Common myeloid progenitor, CD34-positive (primary cell): ENCODE results near the gene ATP5F1D.

Source experiments
- CTCF ChIA-PET: fragments of 350-600 bp; sonication (Branson Sonifier 250); formaldehyde crosslinking; loops from one replicate; lab custom pipeline; 2021; ENCODE audit warnings: antibody characterized with exemption; lab: Charles Lee
- POLR2A ChIA-PET: fragments of 350-600 bp; sonication (Branson Sonifier 250); formaldehyde crosslinking; loops from one replicate; lab custom pipeline; 2021; ENCODE audit warnings: antibody characterized with exemption; lab: Charles Lee
- DNase-seq, 3 donors: peaks; one replicate each; pipeline versions ENCODE4 v3.0.0 to v3.0.0-alpha.2; 2013
- H3K27ac ChIP-seq, 2 experiments: 1 replicate in 1 of 2; 2 replicates in 1 of 2; pipeline ENCODE4 v1.7.0; 2013; ENCODE audit warnings: inconsistent platforms in 2 of 2, low read length in 2 of 2, mild to moderate bottlenecking in 2 of 2, low read depth in 1 of 2, moderate library complexity in 1 of 2; ENCODE audit not compliant: severe bottlenecking in 2 of 2, insufficient read depth in 1 of 2, poor library complexity in 1 of 2
- H3K27me3 ChIP-seq, 5 experiments: replicated peaks in 2 of 5; 1 replicate in 3 of 5; 2 replicates in 2 of 5; pipeline versions ENCODE4 v1.6.1 to v1.7.0; 2013; ENCODE audit warnings: low read length in 4 of 5, mild to moderate bottlenecking in 2 of 5, moderate library complexity in 2 of 5, inconsistent platforms in 1 of 5; ENCODE audit not compliant: insufficient read depth in 5 of 5, control insufficient read depth in 4 of 5
- H3K36me3 ChIP-seq, 4 experiments: 1 replicate in 2 of 4; 2 replicates in 2 of 4; pipeline versions ENCODE4 v1.6.1 to v1.7.0; 2013; ENCODE audit warnings: low read length in 3 of 4, control low read depth in 1 of 4, mild to moderate bottlenecking in 1 of 4; ENCODE audit not compliant: control insufficient read depth in 4 of 4, insufficient read depth in 4 of 4
- H3K4me1 ChIP-seq, 4 experiments: 1 replicate in 3 of 4; 2 replicates in 1 of 4; pipeline versions ENCODE4 v1.6.1 to v1.7.1; 2013; ENCODE audit warnings: low read length in 3 of 4, mild to moderate bottlenecking in 3 of 4, control low read depth in 1 of 4, inconsistent platforms in 1 of 4, moderate library complexity in 1 of 4; ENCODE audit not compliant: control insufficient read depth in 4 of 4, insufficient read depth in 4 of 4; ENCODE audit errors: control extremely low read depth in 1 of 4
- H3K4me3 ChIP-seq, 7 experiments: 1 replicate in 4 of 7; 2 replicates in 3 of 7; pipeline versions ENCODE4 v1.5.1 to v1.7.0; 2013; ENCODE audit warnings: mild to moderate bottlenecking in 7 of 7, low read length in 6 of 7, moderate library complexity in 6 of 7, inconsistent platforms in 2 of 7, low read depth in 2 of 7, control low read depth in 1 of 7; ENCODE audit not compliant: insufficient read depth in 4 of 7, control insufficient read depth in 1 of 7; ENCODE audit errors: extremely low read depth in 1 of 7
- H3K9me3 ChIP-seq, 5 experiments: 1 replicate in 4 of 5; 2 replicates in 1 of 5; pipeline versions ENCODE4 v1.6.1 to v1.7.1; 2013; ENCODE audit warnings: low read length in 4 of 5, mild to moderate bottlenecking in 2 of 5, inconsistent platforms in 1 of 5, low read depth in 1 of 5, moderate library complexity in 1 of 5; ENCODE audit not compliant: control insufficient read depth in 4 of 5, insufficient read depth in 2 of 5; ENCODE audit errors: control extremely low read depth in 1 of 5
- WGBS: methylation state at CpG from one replicate; pipeline ENCODE4 v1.1.5; 2013; ENCODE audit not compliant: insufficient coverage; 5-methylcytosine and 5-hydroxymethylcytosine counted together

Gene ATP5F1D

GRCh38 chr19:1285737-1286360 is 44.3 kb downstream of the ATP5F1D start, which contains the start of gene EFNA2:
Gene EFNA2 (plus strand): TSS chr19:1285873. CDS start chr19:1286169, 296 bp downstream.
- POLR2A ChIA-PET: no interaction called here
- under 1% methylated on average over 54 of the region's 113 CpGs for WGBS
- CTCF ChIA-PET: interaction anchor here (1.2 kb wide), 1 partner anchor 30 kb away, joined by 3 read pairs; no protein-coding TSS in a partner anchor
- no peaks in the 10 kb centered on the region for H3K36me3 ChIP-seq
- peak within 1 kb of the TSS in 3 of 7 experiments; percentile 19 to 33 (median 20) for H3K4me3 ChIP-seq
- H3K4me1 ChIP-seq: peaks cover 0 to 10% (median 7%) of the 10 kb centered on the region in 4 experiments
- H3K9me3 ChIP-seq: no peaks in the 10 kb centered on the region
- H3K27me3 ChIP-seq: peaks cover 0 to 77% (median 31%) of the 10 kb centered on the region in 5 experiments
- no peak for DNase-seq
- H3K27ac ChIP-seq: no peak within 1 kb of the TSS

- ChIA-PET CTCF (interaction anchor here (1.2 kb wide), 2 partner anchors 29 to 86 kb away, joined by 3 read pairs; no protein-coding TSS in a partner anchor), POLR2A (no interaction called here)
- DNase-seq: no peak
- Histone ChIP-seq H3K4me3 (peak overlapping the region in 1 of 7 experiments; percentile 19), H3K27me3 (peaks cover 0 to 83% (median 31%) of the 10 kb centered on the region in 5 experiments), H3K4me1 (peaks cover 0 to 10% (median 7%) of the 10 kb centered on the region in 4 experiments), H3K9me3 (no peaks in the 10 kb centered on the region), H3K36me3 (no peaks in the 10 kb centered on the region), H3K27ac (no peak overlapping the region)
- WGBS: 39% methylated on average over 30 of the region's 38 CpGs
Measured at GRCh38 chr19:1286487-1287353, 45.2 kb downstream of the ATP5F1D start.

GRCh38 chr19:1287354-1288225 is 46.0 kb downstream of the ATP5F1D start:
- Histone ChIP-seq H3K36me3 (no peaks in the 10 kb centered on the region), H3K4me3 (no peak overlapping the region), H3K4me1 (peaks cover 0 to 10% (median 7%) of the 10 kb centered on the region in 4 experiments), H3K27me3 (peaks cover 0 to 91% (median 31%) of the 10 kb centered on the region in 5 experiments), H3K27ac (no peak overlapping the region), H3K9me3 (no peaks in the 10 kb centered on the region)
- CTCF ChIA-PET: interaction anchor here (1.2 kb wide), 2 partner anchors 28 to 85 kb away, joined by 3 read pairs; no protein-coding TSS in a partner anchor
- no peak for DNase-seq
- POLR2A ChIA-PET: no interaction called here
- WGBS: 22% methylated on average over 48 of the region's 55 CpGs

GRCh38 chr19:1288226-1288612 is 46.7 kb downstream of the ATP5F1D start:
- H3K4me1 ChIP-seq: peaks cover 0 to 10% (median 7%) of the 10 kb centered on the region in 4 experiments
- H3K27me3 ChIP-seq: peaks cover 0 to 90% (median 31%) of the 10 kb centered on the region in 5 experiments
- DNase-seq: no peak
- no peak overlapping the region for H3K27ac ChIP-seq
- POLR2A ChIA-PET: no interaction called here
- whole genome bisulfite sequencing: 94% methylated on average over 16 of the region's 18 CpGs
- no peaks in the 10 kb centered on the region for H3K36me3 ChIP-seq
- CTCF ChIA-PET: no interaction called here
- H3K9me3 ChIP-seq: no peaks in the 10 kb centered on the region
- no peak overlapping the region for H3K4me3 ChIP-seq

GRCh38 chr19:1288833-1289685 is 47.5 kb downstream of the ATP5F1D start:
- Histone ChIP-seq H3K27me3 (peaks cover 0 to 90% (median 29%) of the 10 kb centered on the region in 5 experiments), H3K4me1 (peaks cover 0 to 10% (median 7%) of the 10 kb centered on the region in 4 experiments), H3K4me3 (no peak overlapping the region), H3K27ac (no peak overlapping the region), H3K36me3 (no peaks in the 10 kb centered on the region), H3K9me3 (no peaks in the 10 kb centered on the region)
- ChIA-PET POLR2A (interaction anchor here (0.7 kb wide), 1 partner anchor 130 kb away, joined by 3 read pairs; no protein-coding TSS in a partner anchor), CTCF (no interaction called here)
- WGBS: 93% methylated on average over 38 of the region's 41 CpGs
- no peak for DNase-seq

GRCh38 chr19:1289686-1290025 is 48.1 kb downstream of the ATP5F1D start:
- WGBS: 89% methylated on average over 18 of the region's 19 CpGs
- POLR2A ChIA-PET: no interaction called here
- no peak for DNase-seq
- Histone ChIP-seq H3K27me3 (peaks cover 0 to 90% (median 23%) of the 10 kb centered on the region in 5 experiments), H3K9me3 (no peaks in the 10 kb centered on the region), H3K4me1 (peaks cover 0 to 10% (median 7%) of the 10 kb centered on the region in 4 experiments), H3K4me3 (no peak overlapping the region), H3K36me3 (no peaks in the 10 kb centered on the region), H3K27ac (no peak overlapping the region)
- CTCF ChIA-PET: no interaction called here
